HG03521 (cell line): ENCODE measurements around the gene EIF4G1.

ENCODE experiments used
- ATAC-seq: cut with Tn5 transposase; IDR thresholded peaks from one replicate; pipeline ENCODE4 v1.9.1; 2021; ENCODE audit warnings: mild to moderate bottlenecking, moderate library complexity; ENCODE audit not compliant: unreplicated experiment

The EIF4G1 gene

DNA sequence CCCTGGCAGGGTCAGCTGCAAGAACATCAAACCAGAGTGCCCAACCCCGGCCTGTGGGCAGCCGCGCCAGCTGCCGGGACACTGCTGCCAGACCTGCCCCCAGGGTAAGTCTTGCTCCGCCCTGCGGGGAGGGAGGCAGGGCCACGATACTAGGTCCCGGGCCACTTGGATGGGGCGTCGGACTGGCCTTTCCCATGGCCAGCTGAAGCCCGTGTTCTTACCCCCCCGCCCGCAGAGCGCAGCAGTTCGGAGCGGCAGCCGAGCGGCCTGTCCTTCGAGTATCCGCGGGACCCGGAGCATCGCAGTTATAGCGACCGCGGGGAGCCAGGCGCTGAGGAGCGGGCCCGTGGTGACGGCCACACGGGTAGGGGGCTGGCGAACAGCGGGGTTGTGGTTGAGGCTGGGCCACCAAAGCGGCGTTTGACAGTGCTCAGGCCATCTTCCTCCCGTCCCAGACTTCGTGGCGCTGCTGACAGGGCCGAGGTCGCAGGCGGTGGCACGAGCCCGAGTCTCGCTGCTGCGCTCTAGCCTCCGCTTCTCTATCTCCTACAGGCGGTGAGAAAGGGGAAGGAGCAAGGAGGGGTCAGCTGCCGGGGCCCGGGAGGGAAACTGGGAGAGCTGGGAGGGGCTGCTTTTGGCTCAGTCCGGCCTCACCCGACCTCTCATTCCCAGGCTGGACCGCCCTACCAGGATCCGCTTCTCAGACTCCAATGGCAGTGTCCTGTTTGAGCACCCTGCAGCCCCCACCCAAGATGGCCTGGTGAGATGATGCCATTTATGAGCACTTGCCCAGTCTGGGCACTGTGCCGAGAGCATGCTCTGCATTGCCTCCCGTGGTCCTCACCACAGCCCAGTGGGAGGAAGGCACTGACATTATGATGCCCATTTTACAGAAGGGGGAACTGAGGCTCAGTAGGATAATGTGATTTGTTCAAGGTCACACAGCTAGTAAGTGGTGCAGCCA lies 67.1 kb downstream of the EIF4G1 start:
- ATAC-seq = no peak

DNA sequence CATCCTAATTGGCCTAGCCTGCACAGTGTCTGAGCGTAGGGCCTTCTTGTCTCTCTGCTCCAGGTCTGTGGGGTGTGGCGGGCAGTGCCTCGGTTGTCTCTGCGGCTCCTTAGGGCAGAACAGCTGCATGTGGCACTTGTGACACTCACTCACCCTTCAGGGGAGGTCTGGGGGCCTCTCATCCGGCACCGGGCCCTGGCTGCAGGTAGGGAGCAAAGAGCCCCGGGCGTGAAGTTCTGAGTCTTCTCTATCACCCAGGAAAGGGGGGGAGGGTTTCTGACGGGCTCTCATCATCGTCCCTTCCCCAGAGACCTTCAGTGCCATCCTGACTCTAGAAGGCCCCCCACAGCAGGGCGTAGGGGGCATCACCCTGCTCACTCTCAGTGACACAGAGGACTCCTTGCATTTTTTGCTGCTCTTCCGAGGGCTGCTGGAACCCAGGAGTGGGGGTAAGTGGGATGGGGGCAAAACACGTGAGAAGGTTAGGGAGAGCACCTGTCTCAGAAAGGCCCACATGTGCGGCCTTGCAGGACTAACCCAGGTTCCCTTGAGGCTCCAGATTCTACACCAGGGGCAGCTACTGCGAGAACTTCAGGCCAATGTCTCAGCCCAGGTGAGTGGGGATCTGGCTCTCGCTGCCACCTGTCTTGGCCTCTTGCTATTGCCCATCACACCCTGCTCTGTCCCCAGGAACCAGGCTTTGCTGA lies 68.1 kb downstream of the EIF4G1 start:
- ATAC-seq = no peak

DNA sequence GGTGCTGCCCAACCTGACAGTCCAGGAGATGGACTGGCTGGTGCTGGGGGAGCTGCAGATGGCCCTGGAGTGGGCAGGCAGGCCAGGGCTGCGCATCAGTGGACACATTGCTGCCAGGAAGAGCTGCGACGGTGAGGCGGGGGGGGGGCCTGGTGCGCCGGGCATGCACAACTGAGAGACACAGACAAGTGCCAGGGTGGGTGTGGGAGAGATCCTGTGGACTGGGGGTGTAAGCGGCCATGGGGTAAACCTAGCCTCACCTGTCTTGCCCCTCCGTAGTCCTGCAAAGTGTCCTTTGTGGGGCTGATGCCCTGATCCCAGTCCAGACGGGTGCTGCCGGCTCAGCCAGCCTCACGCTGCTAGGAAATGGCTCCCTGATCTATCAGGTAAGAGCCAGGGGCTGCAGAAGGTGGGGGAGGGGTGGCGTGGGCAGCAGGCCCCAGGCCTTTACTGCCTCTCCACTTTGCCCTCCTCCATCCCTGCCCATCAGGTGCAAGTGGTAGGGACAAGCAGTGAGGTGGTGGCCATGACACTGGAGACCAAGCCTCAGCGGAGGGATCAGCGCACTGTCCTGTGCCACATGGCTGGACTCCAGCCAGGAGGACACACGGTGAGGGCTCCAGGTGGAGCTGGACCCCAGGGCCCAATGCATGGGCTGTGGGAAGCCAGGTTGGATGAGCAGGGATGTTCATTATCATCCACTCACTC lies 68.8 kb downstream of the EIF4G1 start:
- no peak for ATAC-seq

DNA sequence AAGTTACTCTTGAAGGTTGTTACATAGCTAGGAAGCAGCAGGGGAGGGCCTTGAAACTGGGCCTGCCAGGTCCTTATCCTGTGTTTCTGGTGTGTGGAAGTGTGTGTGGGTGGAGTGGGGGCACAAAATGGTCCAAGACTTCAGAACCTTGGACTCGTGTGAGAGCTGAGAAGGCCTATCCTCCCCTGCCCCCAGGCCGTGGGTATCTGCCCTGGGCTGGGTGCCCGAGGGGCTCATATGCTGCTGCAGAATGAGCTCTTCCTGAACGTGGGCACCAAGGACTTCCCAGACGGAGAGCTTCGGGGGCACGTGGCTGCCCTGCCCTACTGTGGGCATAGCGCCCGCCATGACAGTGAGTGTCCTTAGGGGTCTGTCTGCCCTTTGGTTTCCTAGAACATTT lies 69.9 kb downstream of the EIF4G1 start:
- ATAC-seq = no peak
